ENCODE measurements around the gene HTRA3.

The HTRA3 gene

GRCh38 chr4:8334786-8335460 is 65.4 kb downstream of the HTRA3 start:
- no peaks in the 10 kb centered on the region for H3F3A ChIP-seq (ENCODE audit: insufficient read depth)
- no peaks in the 10 kb centered on the region for H3K79me2 ChIP-seq (ENCODE audit: insufficient read depth, low read length)
- H3K36me3 ChIP-seq (ENCODE audit: low read length) = no peaks in the 10 kb centered on the region
- H3K9ac ChIP-seq (ENCODE audit: low read length) = no peak overlapping the region
- H4K20me1 ChIP-seq (ENCODE audit: low read depth, low read length) = no peaks in the 10 kb centered on the region
- no peak overlapping the region for H3K27ac ChIP-seq (ENCODE audit: low read depth, low read length)
- no peak overlapping the region for H3K4me3 ChIP-seq (ENCODE audit: insufficient read depth, low read length, poor library complexity, severe bottlenecking)
- no peaks in the 10 kb centered on the region for H3K27me3 ChIP-seq (ENCODE audit: low read length)
- no peak overlapping the region for H2AFZ ChIP-seq (ENCODE audit: low read depth, low read length, severe bottlenecking)
- H3K9me2 ChIP-seq (replicated peaks; ENCODE audit: insufficient read depth, low read length) = no peaks in the 10 kb centered on the region
- TF ChIP-seq EZH2phosphoT487 (conservative IDR thresholded peaks at IDR 0.05; ENCODE audit: low read length) (no peak), CTCF (IDR thresholded peaks at IDR 0.05; ENCODE audit: insufficient read depth, low read length, poor library complexity, severe bottlenecking) (no peak)
- no peak overlapping the region for H3K4me2 ChIP-seq (ENCODE audit: low read depth, low read length, poor library complexity, severe bottlenecking)
- H3K9me3 ChIP-seq (ENCODE audit: insufficient read depth, low read length) = peaks cover 3% of the 10 kb centered on the region; the same call in 1 of the 2 replicates

- Histone ChIP-seq H4K20me1 (ENCODE audit: low read depth, low read length) (no peaks in the 10 kb centered on the region), H2AFZ (ENCODE audit: low read depth, low read length, severe bottlenecking) (no peak overlapping the region), H3K36me3 (ENCODE audit: low read length) (no peaks in the 10 kb centered on the region), H3K4me2 (ENCODE audit: low read depth, low read length, poor library complexity, severe bottlenecking) (no peak overlapping the region), H3K27me3 (ENCODE audit: low read length) (no peaks in the 10 kb centered on the region), H3K79me2 (ENCODE audit: insufficient read depth, low read length) (no peaks in the 10 kb centered on the region), H3K9me3 (ENCODE audit: insufficient read depth, low read length) (peaks cover 3% of the 10 kb centered on the region; the same call in 1 of the 2 replicates), H3F3A (ENCODE audit: insufficient read depth) (no peaks in the 10 kb centered on the region), H3K9me2 (replicated peaks; ENCODE audit: insufficient read depth, low read length) (no peaks in the 10 kb centered on the region), H3K27ac (ENCODE audit: low read depth, low read length) (no peak overlapping the region), H3K9ac (ENCODE audit: low read length) (no peak overlapping the region), H3K4me3 (ENCODE audit: insufficient read depth, low read length, poor library complexity, severe bottlenecking) (no peak overlapping the region)
- TF ChIP-seq CTCF (IDR thresholded peaks at IDR 0.05; ENCODE audit: insufficient read depth, low read length, poor library complexity, severe bottlenecking) (no peak), EZH2phosphoT487 (conservative IDR thresholded peaks at IDR 0.05; ENCODE audit: low read length) (no peak)
Observed at GRCh38 chr4:8335848-8336247, 66.3 kb downstream of the HTRA3 start.

GRCh38 chr4:8336412-8337075 is 67.0 kb downstream of the HTRA3 start:
- no peak overlapping the region for H3K27ac ChIP-seq (ENCODE audit: low read depth, low read length)
- H2AFZ ChIP-seq (ENCODE audit: low read depth, low read length, severe bottlenecking) = no peak overlapping the region
- H3K4me3 ChIP-seq (ENCODE audit: insufficient read depth, low read length, poor library complexity, severe bottlenecking) = no peak overlapping the region
- H3K36me3 ChIP-seq (ENCODE audit: low read length) = no peaks in the 10 kb centered on the region
- no peaks in the 10 kb centered on the region for H3F3A ChIP-seq (ENCODE audit: insufficient read depth)
- H3K9me3 ChIP-seq (ENCODE audit: insufficient read depth, low read length) = peaks cover 3% of the 10 kb centered on the region; the same call in 1 of the 2 replicates
- H3K9ac ChIP-seq (ENCODE audit: low read length) = no peak overlapping the region
- H3K27me3 ChIP-seq (ENCODE audit: low read length) = no peaks in the 10 kb centered on the region
- H3K9me2 ChIP-seq (replicated peaks; ENCODE audit: insufficient read depth, low read length) = no peaks in the 10 kb centered on the region
- no peaks in the 10 kb centered on the region for H4K20me1 ChIP-seq (ENCODE audit: low read depth, low read length)
- TF ChIP-seq EZH2phosphoT487 (conservative IDR thresholded peaks at IDR 0.05; ENCODE audit: low read length) (no peak), CTCF (IDR thresholded peaks at IDR 0.05; ENCODE audit: insufficient read depth, low read length, poor library complexity, severe bottlenecking) (no peak)
- no peak overlapping the region for H3K4me2 ChIP-seq (ENCODE audit: low read depth, low read length, poor library complexity, severe bottlenecking)
- H3K79me2 ChIP-seq (ENCODE audit: insufficient read depth, low read length) = no peaks in the 10 kb centered on the region

Measured in SU-DHL-6 (cell line).